ENCODE results near the gene PNPLA1.
"Not testable (repeated sequence)": the region's sequence is repeated elsewhere in the genome, so short reads cannot be mapped to it uniquely, and the experiment has no call there.

PNPLA1 gene

DNA sequence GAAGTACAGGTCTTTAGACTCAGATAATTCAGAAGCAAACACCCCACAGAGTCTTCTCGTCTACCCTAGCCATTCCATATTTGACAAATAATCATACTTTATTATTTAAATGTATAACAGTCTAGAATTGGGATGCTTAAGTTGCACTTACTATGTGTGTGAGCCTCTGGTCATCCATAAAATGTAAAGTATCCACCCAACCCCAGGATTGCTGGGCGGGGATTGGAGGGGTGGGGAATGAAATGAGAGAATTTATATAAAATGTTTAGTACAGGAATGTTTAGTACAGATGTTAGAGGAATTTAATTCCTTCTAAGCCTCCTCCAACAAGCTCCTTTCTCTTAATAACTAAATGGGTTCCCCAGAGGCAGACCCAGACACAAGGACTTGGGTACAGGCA is 50.0 kb downstream of the PNPLA1 start:
- DNase-seq, result no peak

DNA sequence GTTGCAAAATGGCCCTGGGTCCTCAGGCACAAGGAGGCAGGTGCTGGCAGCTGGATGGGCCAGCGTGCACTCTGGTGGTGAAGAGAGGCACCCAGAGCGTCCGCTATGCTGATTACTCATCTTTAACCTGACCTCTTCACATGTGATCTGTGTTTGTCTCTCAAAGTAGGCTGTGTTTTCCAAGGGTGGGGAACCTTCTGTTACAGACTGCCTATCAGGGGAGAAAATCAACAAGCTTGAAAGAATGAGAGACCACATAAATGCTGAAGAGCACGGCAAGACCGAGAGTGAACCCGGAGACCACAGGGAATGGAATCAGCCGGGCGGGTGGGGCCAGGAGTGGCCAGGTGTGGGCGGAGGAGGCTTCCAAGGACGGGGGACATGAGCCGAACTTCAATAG is 50.6 kb downstream of the PNPLA1 start:
- no peak for DNase-seq

DNA sequence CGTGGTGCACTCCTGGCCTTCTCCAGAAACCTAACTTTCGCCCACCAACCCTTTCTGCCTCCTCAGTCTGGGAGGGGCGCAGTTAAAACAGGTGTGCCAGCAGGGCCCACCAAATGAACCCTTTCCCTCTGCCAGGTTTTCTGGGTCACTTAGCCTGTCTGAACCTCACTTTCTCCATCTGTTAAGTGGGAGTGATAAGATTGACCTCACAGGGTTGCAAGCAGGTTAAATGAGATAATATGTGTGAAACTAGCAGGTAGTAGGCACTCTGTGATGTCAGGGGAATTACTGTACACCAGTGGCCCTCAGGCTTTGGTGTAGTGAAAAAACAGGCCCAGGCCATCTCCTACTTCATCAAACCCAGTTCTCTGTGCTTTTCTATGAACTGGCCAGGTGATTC is 52.7 kb downstream of the PNPLA1 start:
- DNase-seq, result no peak

DNA sequence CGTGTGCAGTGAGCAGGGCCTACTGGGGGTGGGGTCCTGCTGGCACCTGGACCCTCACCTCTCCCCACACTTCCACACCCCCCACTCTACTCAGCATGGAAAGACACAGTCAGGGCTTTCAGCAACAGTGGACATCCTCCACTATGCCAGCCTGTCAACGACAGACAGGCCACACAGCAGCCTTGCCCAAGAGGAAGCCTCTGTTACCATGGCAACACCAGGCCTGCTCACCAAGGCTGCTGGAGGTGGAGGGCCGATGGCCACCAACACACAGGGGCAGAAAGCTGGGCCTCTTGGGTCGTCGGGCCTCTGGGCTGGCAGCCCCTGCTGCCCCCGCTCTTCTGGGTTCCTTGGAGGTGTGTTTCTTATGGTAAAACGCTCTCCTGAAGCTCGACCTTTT is 53.2 kb downstream of the PNPLA1 start:
- no peak for DNase-seq

DNA sequence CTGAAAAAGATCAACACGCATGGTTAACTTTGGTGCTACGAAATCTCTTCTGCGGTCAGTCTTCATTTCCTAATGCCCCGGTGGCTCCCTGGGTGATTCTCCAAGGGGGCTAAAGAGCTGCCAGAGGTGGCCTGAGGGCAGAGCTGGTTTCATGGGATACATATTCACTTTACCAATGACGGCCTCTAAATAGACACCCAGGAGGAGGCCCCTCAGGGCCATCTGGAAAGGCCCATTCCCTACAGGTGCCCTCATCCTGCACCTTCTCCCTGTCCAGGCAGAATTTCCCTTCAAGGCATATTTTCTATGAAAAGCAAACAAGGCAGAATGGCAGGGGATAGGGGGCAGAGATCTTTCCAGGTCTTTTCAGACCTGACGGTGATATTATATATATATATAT is 54.3 kb downstream of the PNPLA1 start:
- no peak for DNase-seq

DNA sequence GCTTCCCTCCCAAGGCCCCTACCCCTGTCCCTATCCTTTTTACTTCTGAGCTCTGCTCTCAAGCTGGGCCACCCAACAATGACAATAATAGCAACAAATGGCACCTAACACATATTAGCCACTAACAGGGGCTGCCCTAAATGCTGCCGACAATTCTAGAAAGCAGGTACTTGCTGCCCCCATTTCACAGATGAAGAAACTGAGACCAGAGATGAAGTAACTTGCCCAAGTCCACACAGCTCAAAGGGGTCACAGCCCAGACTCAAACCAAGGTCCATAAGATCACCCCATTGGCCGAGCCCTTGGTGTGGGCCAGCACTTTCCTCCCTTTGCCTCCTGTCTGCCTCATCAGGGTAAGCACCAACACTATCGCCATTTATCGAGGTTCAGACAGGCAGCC is 54.9 kb downstream of the PNPLA1 start:
- DNase-seq, result no peak

DNA sequence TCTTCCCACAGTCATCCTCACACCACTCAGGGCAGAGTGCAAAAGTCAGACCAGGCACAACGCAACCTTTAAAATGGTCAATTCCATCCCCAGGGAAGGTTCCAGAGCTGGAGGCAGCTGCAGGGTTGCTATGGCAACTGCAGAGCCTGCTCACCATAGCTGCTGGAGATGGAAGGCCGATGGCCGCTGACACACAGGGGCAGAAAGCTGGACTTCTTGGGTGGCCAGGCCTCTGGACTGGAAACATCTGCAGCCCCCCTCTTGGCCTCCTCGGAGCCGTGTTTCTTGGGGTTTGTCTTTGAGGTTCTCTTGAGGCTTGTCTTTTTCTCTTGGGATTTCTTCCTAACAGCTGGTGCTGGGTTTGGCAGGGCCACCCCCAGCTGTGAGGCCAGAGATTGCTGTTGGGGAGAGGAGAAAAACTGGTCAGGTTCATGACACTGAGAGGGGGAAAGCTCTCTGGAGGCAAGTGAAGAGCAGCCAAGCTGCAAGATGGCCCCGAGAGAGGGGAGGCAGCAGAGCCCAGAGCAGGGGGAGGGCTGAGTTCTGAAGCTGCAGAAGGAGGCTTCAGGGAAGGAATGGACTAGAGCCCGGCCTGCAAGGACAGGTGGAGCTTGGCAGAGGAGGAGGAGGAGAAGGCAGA is 56.6 kb downstream of the PNPLA1 start:
- DNase-seq, result no peak

DNA sequence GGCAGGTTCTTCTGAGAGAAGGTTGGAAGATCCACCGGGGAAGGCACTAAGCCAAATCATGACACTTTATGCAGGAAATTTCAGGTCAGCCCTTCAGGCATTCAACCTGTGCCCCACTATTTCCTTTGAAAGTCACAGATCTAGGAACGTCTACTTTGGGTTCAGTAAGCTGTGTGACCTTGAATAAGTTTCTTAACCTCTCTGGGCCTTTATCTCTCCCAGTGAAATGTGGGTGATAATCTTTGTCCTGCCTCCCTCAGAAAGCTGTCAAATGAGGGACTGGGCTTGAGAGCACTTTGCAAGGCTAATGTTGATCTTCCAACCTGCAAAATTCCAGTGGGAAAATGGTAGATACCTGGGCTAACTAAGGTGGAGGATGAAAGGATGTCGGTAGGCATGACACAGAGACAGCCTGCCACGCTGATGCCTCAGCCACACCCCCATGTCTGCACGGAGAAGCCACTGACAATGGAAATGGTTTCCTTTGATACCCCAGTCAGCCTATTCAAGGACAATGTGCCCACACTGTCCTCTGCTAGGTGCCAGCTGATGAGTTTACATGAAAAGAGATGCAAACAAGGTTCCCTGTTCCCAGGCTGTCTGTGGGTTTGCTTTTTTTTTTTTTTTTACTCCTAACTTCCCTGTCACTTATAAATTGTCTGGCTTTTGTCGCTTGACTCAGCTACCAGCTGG is 57.5 kb downstream of the PNPLA1 start:
- DNase-seq, result no peak

DNA sequence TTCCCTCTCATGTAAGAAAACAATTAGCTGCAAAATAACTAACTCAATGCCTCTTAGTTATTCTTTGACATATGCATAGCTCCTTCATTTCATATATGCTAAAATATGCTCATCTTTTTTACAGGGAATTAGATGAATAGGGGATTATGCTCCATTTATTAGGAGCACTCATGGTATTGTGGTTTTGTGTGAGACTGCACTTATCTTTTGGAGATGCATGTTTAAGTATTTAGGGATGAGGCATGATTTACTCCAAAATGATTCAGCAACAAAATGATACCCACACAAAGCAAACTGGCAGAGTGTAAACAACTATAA is 58.0 kb downstream of the PNPLA1 start:
- no peak for DNase-seq

DNA sequence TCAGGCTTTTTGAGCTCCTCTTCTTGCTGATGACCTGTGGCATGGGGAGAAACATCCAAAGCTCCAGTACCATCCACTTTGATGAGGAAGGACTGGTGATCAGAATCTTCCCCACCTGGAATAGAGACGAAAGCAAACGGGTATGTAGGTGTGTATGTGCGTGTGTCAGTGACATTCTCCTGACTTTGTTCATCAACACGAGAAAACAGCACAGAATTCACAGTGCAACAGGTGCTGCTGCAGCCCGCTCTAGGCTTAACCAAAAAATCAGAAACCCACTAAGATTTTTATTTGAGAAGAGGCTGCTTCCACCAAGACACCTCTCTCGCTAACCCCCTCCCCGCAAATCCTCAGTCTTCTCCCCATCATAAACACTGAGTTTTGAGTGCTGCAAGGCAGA is 58.7 kb downstream of the PNPLA1 start:
- no peak for DNase-seq

DNA sequence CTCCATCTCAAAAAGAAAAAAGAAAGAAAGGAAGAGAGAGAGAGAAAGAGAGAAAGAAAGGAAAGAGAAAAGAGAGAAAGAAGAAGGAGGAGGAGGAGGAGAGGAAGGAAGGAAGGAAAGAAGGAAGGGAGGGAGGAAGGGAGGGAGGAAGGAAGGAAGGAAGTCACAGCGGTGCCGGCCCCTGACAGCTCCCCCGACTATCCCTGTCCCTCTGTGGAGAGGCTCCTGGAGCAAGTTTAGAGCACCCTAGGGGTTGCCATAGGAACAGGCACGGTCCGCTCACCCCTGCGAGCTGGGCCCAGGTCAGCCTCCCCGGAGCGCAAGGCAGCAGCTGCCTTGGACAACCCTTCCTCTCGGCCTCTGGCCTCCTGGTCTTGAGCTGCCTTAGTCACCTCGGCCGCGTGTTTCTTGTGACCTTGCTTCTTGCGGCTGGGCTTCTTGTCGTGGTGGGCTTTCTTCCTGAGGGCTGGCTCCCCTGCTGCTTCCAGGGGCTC is 60.0 kb downstream of the PNPLA1 start:
- no peak for DNase-seq

DNA sequence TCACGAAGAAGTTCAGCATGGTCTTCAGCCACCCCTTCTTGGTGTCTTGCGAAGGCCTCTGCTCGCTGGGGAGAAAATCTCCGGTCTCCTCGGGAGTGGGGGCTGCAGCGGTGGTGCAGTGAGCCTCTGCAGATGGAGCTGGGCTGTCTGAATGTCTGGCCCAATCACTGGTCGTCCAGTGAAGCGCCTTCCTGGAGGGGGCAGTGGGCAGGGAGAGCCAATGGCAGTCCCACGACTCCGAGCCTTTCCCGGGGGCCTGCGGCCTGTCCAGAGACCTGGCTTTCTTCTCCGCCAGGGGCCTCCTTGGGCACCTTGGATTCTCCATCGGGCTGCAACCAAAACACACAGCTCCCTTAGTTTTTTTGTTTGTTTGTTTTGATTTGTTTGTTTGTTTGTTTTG is 60.5 kb downstream of the PNPLA1 start:
- DNase-seq, result no peak

DNA sequence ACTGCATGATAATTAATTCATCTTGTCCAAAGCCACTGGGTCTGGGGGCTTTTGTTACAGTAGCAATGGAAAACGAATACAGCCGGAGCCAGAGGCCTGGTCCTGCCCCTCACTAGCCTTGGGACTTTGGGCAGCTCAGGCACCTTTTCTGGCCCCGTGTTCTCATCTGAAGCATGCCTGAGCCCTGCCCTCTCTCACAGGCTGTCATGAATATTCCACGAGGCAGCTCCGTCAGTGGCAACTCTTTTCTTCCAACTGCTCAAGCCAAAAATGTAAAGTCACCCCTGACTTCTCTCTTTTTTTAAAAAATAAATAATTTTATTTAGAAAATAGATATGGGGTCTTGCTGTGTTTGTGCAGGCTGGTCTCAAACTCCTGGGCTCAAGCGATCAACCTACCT is 61.5 kb downstream of the PNPLA1 start:
- no peak for DNase-seq

DNA sequence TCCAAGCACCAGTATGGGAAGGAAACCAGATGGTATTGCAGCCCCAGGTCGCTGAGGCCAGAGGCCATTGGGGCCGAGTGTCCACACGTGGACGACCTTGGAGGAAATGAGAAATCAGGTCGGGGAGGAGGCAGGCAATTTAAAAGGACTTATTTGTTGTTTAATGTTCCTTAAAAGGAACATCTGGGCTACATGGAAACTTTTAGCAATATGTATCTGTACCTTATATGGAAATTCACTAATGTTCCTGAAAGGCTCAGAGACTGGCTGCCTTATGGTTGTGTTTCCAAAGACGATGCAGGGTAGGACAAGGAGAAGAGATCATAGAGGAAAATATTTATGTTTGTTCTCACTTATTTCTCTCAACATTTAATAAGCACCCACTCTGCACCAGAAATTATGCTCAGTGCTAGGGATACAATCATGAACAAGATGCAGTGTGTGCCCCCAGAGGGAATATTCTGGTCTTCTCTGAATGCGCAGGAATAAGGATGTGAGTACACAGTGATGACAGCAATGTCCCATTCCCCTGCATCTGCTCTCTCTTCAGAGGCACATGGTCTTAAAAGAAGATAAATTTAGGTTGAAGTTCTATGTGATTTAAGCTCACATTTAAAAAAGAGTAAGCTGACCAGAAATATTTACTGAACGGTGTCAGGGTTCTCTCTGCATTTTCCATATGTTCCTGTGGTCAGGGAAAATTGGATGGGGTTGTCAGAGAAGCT is 63.5 kb downstream of the PNPLA1 start:
- no peak for DNase-seq

DNA sequence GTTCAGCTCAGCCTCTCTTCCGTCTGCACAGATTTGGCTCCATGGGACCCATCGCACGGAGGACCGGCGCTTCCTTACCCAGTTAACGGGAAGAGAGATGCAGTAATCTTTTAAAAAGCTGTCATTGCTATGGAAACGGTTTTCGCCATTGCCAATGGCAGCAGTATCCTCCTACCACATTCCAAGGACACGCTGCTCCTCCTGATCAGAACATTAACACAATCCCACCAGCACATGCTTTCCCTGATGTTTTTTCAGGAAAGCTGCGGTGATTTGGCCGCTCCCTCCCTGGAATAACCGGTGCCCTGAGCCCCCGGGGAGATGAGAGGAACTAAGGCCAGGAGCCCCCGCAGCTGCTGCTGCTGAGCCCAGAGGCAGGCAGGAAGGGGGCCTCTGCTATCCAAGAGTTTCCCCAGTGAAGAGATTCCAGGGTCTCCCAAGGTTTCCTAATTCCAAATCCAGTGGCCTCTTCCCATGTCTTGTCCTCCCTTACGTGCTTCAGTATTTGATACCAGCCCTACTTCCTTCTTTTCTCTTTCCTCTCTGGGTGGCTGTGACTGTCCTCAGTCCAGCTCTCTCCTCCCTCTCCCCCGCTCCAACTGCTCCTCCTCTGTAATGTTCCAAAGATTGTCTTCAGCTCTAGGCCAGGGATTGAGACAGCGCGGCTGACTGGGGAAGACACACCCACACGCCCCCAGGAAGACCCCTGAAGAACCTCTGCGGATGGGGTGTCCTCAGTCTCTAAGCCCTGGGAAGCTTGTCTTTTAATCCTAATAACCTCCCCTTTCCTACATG is 64.3 kb downstream of the PNPLA1 start:
- DNase-seq, result no peak

DNA sequence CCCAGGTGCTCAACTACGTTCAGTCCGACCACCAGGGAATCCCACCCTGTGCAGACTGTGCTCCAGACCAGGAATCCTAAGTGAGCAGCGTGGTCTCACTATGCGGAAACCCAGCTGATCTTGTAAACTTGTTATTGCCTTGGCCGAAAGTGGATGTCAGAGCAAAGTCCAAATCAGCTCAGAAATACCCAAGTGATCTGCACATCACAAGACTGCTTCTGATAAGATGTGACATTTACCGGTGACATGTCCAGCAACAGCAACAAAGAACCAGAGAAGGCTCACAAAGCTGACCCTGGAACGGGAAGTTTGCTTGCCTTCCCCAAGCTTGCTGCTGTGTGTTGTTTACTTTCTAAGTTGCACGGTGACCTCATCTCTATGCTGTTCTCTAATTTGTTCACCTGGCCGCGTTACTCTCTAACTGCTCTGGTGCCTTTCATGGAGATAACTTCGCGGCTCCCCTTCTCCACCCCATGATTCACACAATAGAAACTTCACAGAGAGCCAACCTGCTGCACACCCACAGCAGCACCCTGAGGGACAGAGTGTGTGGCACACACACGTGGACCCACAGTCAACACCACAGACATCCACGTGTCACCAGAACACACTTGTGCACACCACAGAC is 65.1 kb downstream of the PNPLA1 start:
- no peak for DNase-seq

DNA sequence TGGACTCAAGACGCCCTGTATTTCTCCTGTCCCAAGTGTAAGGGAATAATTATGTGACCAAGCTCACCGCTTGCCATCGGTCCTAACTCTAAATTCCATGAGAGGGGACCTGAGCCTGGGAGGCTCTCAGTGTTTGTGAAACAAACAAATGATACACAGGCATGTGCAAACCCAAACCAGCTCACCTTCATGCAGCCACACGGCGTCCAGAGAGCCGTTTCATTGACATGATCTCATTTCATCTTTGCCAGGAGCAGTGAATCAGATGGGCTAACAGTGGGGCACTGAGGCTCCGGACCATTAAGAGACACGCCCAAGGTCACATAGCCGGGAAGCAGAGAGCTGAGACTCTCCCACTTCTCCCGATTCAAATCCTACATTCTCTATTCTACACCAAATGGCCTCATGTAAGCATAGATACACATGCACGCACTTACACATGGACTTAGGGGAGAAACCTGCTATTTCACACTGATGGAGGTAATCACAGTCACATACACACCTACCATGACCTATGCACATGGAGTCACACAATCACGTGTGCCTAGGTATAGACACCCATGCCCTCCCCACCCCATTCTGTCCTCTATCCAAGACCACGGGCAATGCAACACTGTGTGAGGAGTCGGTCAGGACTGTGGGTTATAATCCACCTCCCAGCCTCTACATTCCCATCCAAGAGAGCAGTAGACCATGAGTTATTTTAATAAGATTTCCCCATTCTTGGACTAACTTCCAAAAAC is 65.8 kb downstream of the PNPLA1 start:
- DNase-seq, result no peak

DNA sequence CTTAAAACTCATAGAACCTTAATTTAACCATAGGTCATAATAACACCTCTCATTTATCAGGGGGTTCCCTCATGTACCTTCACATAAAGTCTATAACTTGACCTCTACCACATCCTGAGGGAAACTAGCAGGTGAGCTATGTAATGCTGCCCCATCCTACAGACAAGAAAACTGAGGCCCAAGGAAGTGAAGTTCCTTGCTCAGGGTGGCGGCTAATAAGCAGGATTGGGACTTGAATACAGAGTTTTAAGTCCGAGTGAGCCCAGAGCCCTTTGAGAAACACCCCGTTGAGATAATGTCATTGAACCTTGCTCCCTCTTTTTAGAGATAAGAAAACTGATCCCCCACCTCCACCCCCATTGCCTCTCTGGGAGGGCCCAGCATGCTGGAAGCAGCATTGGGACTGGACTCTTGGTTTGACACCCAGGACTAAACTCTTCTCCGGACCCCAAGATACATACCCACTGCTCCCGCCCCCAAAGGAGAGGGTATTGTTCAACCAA is 66.4 kb downstream of the PNPLA1 start:
- no peak for DNase-seq

DNA sequence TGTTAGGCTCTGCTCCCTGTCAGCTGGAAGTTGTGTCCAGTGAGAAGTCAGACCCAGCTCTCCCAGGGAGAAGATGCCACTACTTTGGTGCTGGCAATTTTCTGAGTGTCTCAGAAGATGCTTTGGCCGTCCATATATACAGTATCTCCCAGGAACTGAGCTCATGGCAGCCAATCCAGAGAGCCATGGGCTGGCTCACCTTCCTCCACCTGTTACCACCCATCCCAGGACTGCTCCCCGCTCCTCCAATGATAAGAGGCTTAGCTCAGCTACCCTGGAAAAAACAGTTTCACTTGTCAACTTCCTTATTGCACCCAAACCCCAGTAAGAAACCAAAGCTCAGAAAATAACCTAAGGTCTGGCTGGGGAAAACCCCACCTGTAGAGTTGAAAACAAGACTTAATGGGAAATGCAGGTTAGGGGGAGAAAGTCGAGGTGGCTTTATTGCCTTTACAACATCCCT is 67.0 kb downstream of the PNPLA1 start, which contains the start of gene BNIP5:
TSS of gene BNIP5 (minus strand) at position 110 of the 463 bp plus-strand sequence. CDS start 6,198 bp downstream, outside the sequence.
- no peak for DNase-seq

DNA sequence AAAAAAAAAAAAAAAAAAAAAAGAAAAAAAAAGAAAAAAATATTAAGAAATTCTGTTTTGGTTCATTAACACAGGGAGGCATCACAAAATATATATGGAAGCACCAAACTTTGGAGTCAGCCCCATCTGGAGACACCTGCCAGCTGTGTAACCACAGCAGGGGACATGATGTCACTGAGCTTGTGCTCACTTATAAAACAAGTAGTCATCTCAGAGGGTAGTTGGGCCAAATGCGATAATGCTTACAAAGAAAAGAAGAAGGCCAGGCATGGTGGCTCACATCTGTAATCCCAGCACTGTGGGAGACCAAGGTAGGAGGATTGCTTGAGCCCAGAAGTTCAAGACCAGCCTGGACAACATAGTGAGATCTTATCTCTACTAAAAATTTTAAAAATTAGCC is 68.0 kb downstream of the PNPLA1 start:
- DNase-seq, result no peak

DNA sequence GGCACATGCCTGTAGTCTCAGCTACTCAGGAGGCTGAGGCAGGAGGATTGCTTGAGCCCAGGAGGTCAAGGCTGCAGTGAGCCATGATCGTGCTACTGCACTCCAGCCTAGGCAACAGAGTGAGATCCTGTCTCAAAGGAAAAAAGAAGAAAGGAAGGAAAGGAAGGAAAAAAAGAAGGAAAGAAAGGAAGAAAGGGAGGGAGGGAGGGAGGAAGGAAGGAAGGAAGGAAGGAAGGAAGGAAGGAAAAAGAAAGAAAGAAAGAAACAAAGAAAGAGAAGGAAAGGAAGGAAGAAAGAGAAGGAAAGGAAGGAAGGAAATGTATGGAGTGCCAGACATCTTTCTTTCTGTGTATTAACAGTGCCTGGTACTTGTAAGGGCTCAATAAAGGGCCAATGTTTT is 68.4 kb downstream of the PNPLA1 start:
- DNase-seq, result not testable (repeated sequence)

DNA sequence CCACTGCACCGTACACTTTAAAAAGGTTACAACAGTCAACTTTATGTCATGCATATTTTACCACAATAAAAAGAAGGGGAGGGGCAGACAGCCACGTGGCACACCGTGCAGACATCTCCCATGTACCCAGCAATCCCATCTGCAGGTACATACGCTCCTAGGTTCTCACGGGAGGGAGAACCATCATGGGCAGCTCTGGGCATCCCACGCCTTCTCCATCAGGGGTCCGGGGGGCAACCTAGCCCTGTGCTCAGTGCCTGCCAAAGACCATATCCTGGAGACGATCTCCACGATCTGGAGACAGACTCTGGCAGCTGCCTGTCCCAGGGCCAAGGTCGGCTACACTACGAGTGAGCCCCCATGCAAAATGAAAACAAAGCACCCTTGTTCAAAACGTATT is 69.3 kb downstream of the PNPLA1 start:
- DNase-seq, result no peak

Measured in NCI-H2107 (cell line).